Measurements from ENCODE around the gene NFATC1.

NFATC1 gene

GRCh38 chr18:79540904-79541282 lies 145.2 kb downstream of the NFATC1 start:
- no peaks in the 10 kb centered on the region for H3K9me3 ChIP-seq (ENCODE audit: control insufficient read depth, low read length)
- H3K36me3 ChIP-seq (ENCODE audit: control insufficient read depth, insufficient read depth, low read length), result no peaks in the 10 kb centered on the region
- no peak overlapping the region for H3K4me3 ChIP-seq (ENCODE audit: insufficient read depth, low read depth, low read length, poor library complexity, severe bottlenecking)
- no peaks in the 10 kb centered on the region for H3K4me1 ChIP-seq (ENCODE audit: control insufficient read depth, insufficient read depth, low read length, poor library complexity, severe bottlenecking)
- DNase-seq, result no peak
- no peaks in the 10 kb centered on the region for H3K27me3 ChIP-seq (replicated peaks; ENCODE audit: control insufficient read depth, insufficient read depth, low read length, poor library complexity, severe bottlenecking)
- no peak overlapping the region for H3K27ac ChIP-seq (ENCODE audit: insufficient read depth, low read length, poor library complexity, severe bottlenecking)

- Histone ChIP-seq H3K36me3 (ENCODE audit: control insufficient read depth, insufficient read depth, low read length) (no peaks in the 10 kb centered on the region), H3K27ac (ENCODE audit: insufficient read depth, low read length, poor library complexity, severe bottlenecking) (no peak overlapping the region), H3K4me1 (ENCODE audit: control insufficient read depth, insufficient read depth, low read length, poor library complexity, severe bottlenecking) (no peaks in the 10 kb centered on the region), H3K4me3 (ENCODE audit: insufficient read depth, low read depth, low read length, poor library complexity, severe bottlenecking) (no peak overlapping the region), H3K9me3 (ENCODE audit: control insufficient read depth, low read length) (no peaks in the 10 kb centered on the region), H3K27me3 (replicated peaks; ENCODE audit: control insufficient read depth, insufficient read depth, low read length, poor library complexity, severe bottlenecking) (no peaks in the 10 kb centered on the region)
- DNase-seq, result no peak
Observed at GRCh38 chr18:79542213-79542612, 146.5 kb downstream of the NFATC1 start.

GRCh38 chr18:79542876-79543750 lies 147.4 kb downstream of the NFATC1 start:
- DNase-seq, result no peak
- Histone ChIP-seq H3K36me3 (ENCODE audit: control insufficient read depth, insufficient read depth, low read length) (no peaks in the 10 kb centered on the region), H3K27me3 (replicated peaks; ENCODE audit: control insufficient read depth, insufficient read depth, low read length, poor library complexity, severe bottlenecking) (no peaks in the 10 kb centered on the region), H3K4me1 (ENCODE audit: control insufficient read depth, insufficient read depth, low read length, poor library complexity, severe bottlenecking) (no peaks in the 10 kb centered on the region), H3K9me3 (ENCODE audit: control insufficient read depth, low read length) (no peaks in the 10 kb centered on the region), H3K4me3 (ENCODE audit: insufficient read depth, low read depth, low read length, poor library complexity, severe bottlenecking) (no peak overlapping the region), H3K27ac (ENCODE audit: insufficient read depth, low read length, poor library complexity, severe bottlenecking) (no peak overlapping the region)

- H3K36me3 ChIP-seq (ENCODE audit: control insufficient read depth, insufficient read depth, low read length), result no peaks in the 10 kb centered on the region
- no peaks in the 10 kb centered on the region for H3K9me3 ChIP-seq (ENCODE audit: control insufficient read depth, low read length)
- H3K4me1 ChIP-seq (ENCODE audit: control insufficient read depth, insufficient read depth, low read length, poor library complexity, severe bottlenecking), result no peaks in the 10 kb centered on the region
- no peaks in the 10 kb centered on the region for H3K27me3 ChIP-seq (replicated peaks; ENCODE audit: control insufficient read depth, insufficient read depth, low read length, poor library complexity, severe bottlenecking)
- no peak overlapping the region for H3K27ac ChIP-seq (ENCODE audit: insufficient read depth, low read length, poor library complexity, severe bottlenecking)
- no peak overlapping the region for H3K4me3 ChIP-seq (ENCODE audit: insufficient read depth, low read depth, low read length, poor library complexity, severe bottlenecking)
- no peak for DNase-seq
Observed at GRCh38 chr18:79543861-79544385, 148.2 kb downstream of the NFATC1 start.

- no peaks in the 10 kb centered on the region for H3K9me3 ChIP-seq (ENCODE audit: control insufficient read depth, low read length)
- H3K4me1 ChIP-seq (ENCODE audit: control insufficient read depth, insufficient read depth, low read length, poor library complexity, severe bottlenecking), result no peaks in the 10 kb centered on the region
- no peak for DNase-seq
- H3K4me3 ChIP-seq (ENCODE audit: insufficient read depth, low read depth, low read length, poor library complexity, severe bottlenecking), result no peak overlapping the region
- H3K27ac ChIP-seq (ENCODE audit: insufficient read depth, low read length, poor library complexity, severe bottlenecking), result no peak overlapping the region
- H3K27me3 ChIP-seq (replicated peaks; ENCODE audit: control insufficient read depth, insufficient read depth, low read length, poor library complexity, severe bottlenecking), result no peaks in the 10 kb centered on the region
- H3K36me3 ChIP-seq (ENCODE audit: control insufficient read depth, insufficient read depth, low read length), result no peaks in the 10 kb centered on the region
Observed at GRCh38 chr18:79544386-79544963, 148.7 kb downstream of the NFATC1 start.

GRCh38 chr18:79545255-79545654 lies 149.5 kb downstream of the NFATC1 start:
- H3K27me3 ChIP-seq (replicated peaks; ENCODE audit: control insufficient read depth, insufficient read depth, low read length, poor library complexity, severe bottlenecking), result no peaks in the 10 kb centered on the region
- DNase-seq, result no peak
- H3K4me3 ChIP-seq (ENCODE audit: insufficient read depth, low read depth, low read length, poor library complexity, severe bottlenecking), result no peak overlapping the region

GRCh38 chr18:79545736-79546171 lies 150.0 kb downstream of the NFATC1 start:
- H3K4me3 ChIP-seq (ENCODE audit: insufficient read depth, low read depth, low read length, poor library complexity, severe bottlenecking), result no peak overlapping the region
- H3K27me3 ChIP-seq (replicated peaks; ENCODE audit: control insufficient read depth, insufficient read depth, low read length, poor library complexity, severe bottlenecking), result no peaks in the 10 kb centered on the region
- no peak overlapping the region for H3K27ac ChIP-seq (ENCODE audit: insufficient read depth, low read length, poor library complexity, severe bottlenecking)
- no peaks in the 10 kb centered on the region for H3K9me3 ChIP-seq (ENCODE audit: control insufficient read depth, low read length)
- H3K36me3 ChIP-seq (ENCODE audit: control insufficient read depth, insufficient read depth, low read length), result no peaks in the 10 kb centered on the region
- no peaks in the 10 kb centered on the region for H3K4me1 ChIP-seq (ENCODE audit: control insufficient read depth, insufficient read depth, low read length, poor library complexity, severe bottlenecking)
- no peak for DNase-seq

More at GRCh38 chr18:79545255-79545654, 149.5 kb downstream of the NFATC1 start:
- Histone ChIP-seq H3K4me1 (ENCODE audit: control insufficient read depth, insufficient read depth, low read length, poor library complexity, severe bottlenecking) (no peaks in the 10 kb centered on the region), H3K36me3 (ENCODE audit: control insufficient read depth, insufficient read depth, low read length) (no peaks in the 10 kb centered on the region), H3K9me3 (ENCODE audit: control insufficient read depth, low read length) (no peaks in the 10 kb centered on the region), H3K27ac (ENCODE audit: insufficient read depth, low read length, poor library complexity, severe bottlenecking) (no peak overlapping the region)

GRCh38 chr18:79546781-79547272 lies 151.1 kb downstream of the NFATC1 start:
- Histone ChIP-seq H3K4me3 (ENCODE audit: insufficient read depth, low read depth, low read length, poor library complexity, severe bottlenecking) (no peak overlapping the region), H3K9me3 (ENCODE audit: control insufficient read depth, low read length) (no peaks in the 10 kb centered on the region), H3K27me3 (replicated peaks; ENCODE audit: control insufficient read depth, insufficient read depth, low read length, poor library complexity, severe bottlenecking) (no peaks in the 10 kb centered on the region), H3K27ac (ENCODE audit: insufficient read depth, low read length, poor library complexity, severe bottlenecking) (no peak overlapping the region), H3K36me3 (ENCODE audit: control insufficient read depth, insufficient read depth, low read length) (no peaks in the 10 kb centered on the region), H3K4me1 (ENCODE audit: control insufficient read depth, insufficient read depth, low read length, poor library complexity, severe bottlenecking) (no peaks in the 10 kb centered on the region)
- no peak for DNase-seq

- no peaks in the 10 kb centered on the region for H3K4me1 ChIP-seq (ENCODE audit: control insufficient read depth, insufficient read depth, low read length, poor library complexity, severe bottlenecking)
- H3K9me3 ChIP-seq (ENCODE audit: control insufficient read depth, low read length), result no peaks in the 10 kb centered on the region
- H3K4me3 ChIP-seq (ENCODE audit: insufficient read depth, low read depth, low read length, poor library complexity, severe bottlenecking), result no peak overlapping the region
- H3K27me3 ChIP-seq (replicated peaks; ENCODE audit: control insufficient read depth, insufficient read depth, low read length, poor library complexity, severe bottlenecking), result no peaks in the 10 kb centered on the region
- H3K27ac ChIP-seq (ENCODE audit: insufficient read depth, low read length, poor library complexity, severe bottlenecking), result no peak overlapping the region
- H3K36me3 ChIP-seq (ENCODE audit: control insufficient read depth, insufficient read depth, low read length), result no peaks in the 10 kb centered on the region
- DNase-seq, result no peak
Observed at GRCh38 chr18:79547413-79548076, 151.8 kb downstream of the NFATC1 start.
